Measurements from ENCODE around the gene ZNF750. TPM values are rescaled to one million over a fixed set of nuclear protein-coding genes. Genes with fewer than 3 reads are reported as not detected.

Gene ZNF750
- total RNA-seq, 2 donors from 2014 or later: not detected

GRCh38 chr17:82841921-82842596 is 2.2 kb upstream of the ZNF750 start:
- H3K4me1 Mint-ChIP-seq (ENCODE audit: low read depth in 2 of 2): peaks cover 10 to 29% of the 10 kb centered on the region in 2 donors
- ATAC-seq: no peak
- DNase-seq (ENCODE audit: low spot score): no peak
- H3K4me3 Mint-ChIP-seq: no peak overlapping the region
- H3K9me3 Mint-ChIP-seq: no peaks in the 10 kb centered on the region
- peak overlapping the region; percentile 15 to 73 for H3K27ac Mint-ChIP-seq
- H3K36me3 Mint-ChIP-seq: no peaks in the 10 kb centered on the region
- no peaks in the 10 kb centered on the region for H3K27me3 Mint-ChIP-seq

DNA sequence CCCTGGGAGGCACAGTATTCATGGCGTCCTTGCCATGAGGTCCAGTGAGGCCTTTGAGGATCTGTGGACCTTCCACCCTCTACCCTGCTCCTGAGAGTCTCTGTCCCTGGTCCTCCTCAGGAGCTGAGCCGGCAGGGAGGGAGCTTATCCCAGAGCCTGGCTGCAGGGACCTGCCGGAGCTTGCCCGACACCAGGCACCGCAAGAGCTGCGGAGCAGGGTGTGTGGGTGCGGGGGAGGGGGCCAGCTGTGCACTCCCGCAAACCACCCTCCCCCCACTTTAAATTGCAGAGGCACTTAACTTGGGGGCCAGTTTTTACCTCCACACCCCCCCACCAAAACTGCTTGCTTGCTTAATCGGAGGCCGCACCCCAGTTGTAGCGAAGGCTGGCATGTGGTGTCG is 609 bp upstream of the ZNF750 start:
- H3K4me3 Mint-ChIP-seq: no peak overlapping the region
- no peak overlapping the region for H3K27ac Mint-ChIP-seq
- H3K27me3 Mint-ChIP-seq: no peaks in the 10 kb centered on the region

GRCh38 chr17:82838386-82839063 is 1.3 kb downstream of the ZNF750 start:
- ATAC-seq: no peak
- Mint-ChIP-seq H3K9me3 (no peaks in the 10 kb centered on the region), H3K4me1 (ENCODE audit: low read depth in 2 of 2) (peaks cover 17 to 21% of the 10 kb centered on the region in 2 donors)

More for the DNA sequence above, 609 bp upstream of the ZNF750 start:
- ATAC-seq (no peak), DNase-seq (ENCODE audit: low spot score) (no peak)
- Mint-ChIP-seq H3K9me3 (no peaks in the 10 kb centered on the region), H3K36me3 (no peaks in the 10 kb centered on the region), H3K4me1 (ENCODE audit: low read depth in 2 of 2) (peaks cover 17 to 28% of the 10 kb centered on the region in 2 donors)

GRCh38 chr17:82837586-82838320 is 2.1 kb downstream of the ZNF750 start:
- H3K9me3 Mint-ChIP-seq: no peaks in the 10 kb centered on the region
- peak overlapping the region; percentile 17 for H3K4me3 Mint-ChIP-seq
- ATAC-seq (no peak), DNase-seq (ENCODE audit: low spot score) (no peak)
- H3K36me3 Mint-ChIP-seq: no peaks in the 10 kb centered on the region
- no peaks in the 10 kb centered on the region for H3K27me3 Mint-ChIP-seq
- peaks cover 17 to 21% of the 10 kb centered on the region in 2 donors for H3K4me1 Mint-ChIP-seq (ENCODE audit: low read depth in 2 of 2)
- H3K27ac Mint-ChIP-seq: peak overlapping the region in 1 of 2 donors; percentile 13

More at GRCh38 chr17:82838386-82839063, 1.3 kb downstream of the ZNF750 start:
- no peaks in the 10 kb centered on the region for H3K27me3 Mint-ChIP-seq
- no peak for DNase-seq (ENCODE audit: low spot score)
- no peaks in the 10 kb centered on the region for H3K36me3 Mint-ChIP-seq
- H3K4me3 Mint-ChIP-seq: no peak overlapping the region
- peak overlapping the region in 1 of 2 donors; percentile 13 for H3K27ac Mint-ChIP-seq

- Mint-ChIP-seq H3K9me3 (no peaks in the 10 kb centered on the region), H3K36me3 (no peaks in the 10 kb centered on the region), H3K27ac (no peak overlapping the region), H3K4me1 (ENCODE audit: low read depth in 2 of 2) (peaks cover 17 to 18% of the 10 kb centered on the region in 2 donors), H3K27me3 (no peaks in the 10 kb centered on the region), H3K4me3 (no peak overlapping the region)
- DNase-seq (ENCODE audit: low spot score) (no peak), ATAC-seq (no peak)
Observed at GRCh38 chr17:82836823-82837357, 2.9 kb downstream of the ZNF750 start.

DNA sequence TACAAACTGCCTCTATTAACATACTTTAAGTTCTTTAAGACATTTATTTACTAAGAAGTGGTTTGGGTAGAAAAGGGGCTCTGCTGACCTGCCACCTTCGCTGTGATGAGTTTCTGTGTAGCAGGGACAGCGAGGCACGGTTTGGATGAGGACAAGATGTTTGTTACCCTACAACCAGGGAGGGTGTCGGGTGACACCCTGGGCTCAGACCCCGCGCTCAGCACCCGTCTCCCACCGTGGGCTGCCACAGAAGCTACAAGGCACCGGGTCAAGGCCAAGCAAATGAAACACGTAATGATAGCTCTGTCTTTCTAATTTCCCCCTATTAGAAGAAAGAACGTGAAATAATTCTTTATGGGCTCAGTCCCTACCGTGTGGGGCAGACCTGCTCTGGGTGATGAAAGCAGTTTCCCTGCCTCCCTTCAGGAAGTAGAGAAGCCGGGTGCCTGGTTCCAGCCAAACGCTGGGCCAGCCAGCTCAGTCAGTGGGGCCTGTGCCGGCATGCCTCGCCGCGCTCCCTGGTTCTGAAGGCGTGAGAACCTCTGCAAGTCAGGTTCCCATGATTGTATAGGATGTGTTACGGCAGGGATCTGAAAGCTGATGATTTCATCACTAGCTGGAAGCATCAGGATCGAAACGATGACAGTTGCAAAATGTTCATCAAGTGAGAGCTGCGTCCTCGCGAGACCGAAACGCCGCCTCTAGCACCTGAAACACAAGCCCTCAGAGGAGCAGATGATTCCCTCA is 3.9 kb downstream of the ZNF750 start:
- Mint-ChIP-seq H3K36me3 (no peaks in the 10 kb centered on the region), H3K9me3 (no peaks in the 10 kb centered on the region), H3K27ac (no peak overlapping the region), H3K27me3 (no peaks in the 10 kb centered on the region), H3K4me3 (no peak overlapping the region), H3K4me1 (ENCODE audit: low read depth in 2 of 2) (peaks cover 17 to 18% of the 10 kb centered on the region in 2 donors)
- ATAC-seq (no peak), DNase-seq (ENCODE audit: low spot score) (no peak)

DNA sequence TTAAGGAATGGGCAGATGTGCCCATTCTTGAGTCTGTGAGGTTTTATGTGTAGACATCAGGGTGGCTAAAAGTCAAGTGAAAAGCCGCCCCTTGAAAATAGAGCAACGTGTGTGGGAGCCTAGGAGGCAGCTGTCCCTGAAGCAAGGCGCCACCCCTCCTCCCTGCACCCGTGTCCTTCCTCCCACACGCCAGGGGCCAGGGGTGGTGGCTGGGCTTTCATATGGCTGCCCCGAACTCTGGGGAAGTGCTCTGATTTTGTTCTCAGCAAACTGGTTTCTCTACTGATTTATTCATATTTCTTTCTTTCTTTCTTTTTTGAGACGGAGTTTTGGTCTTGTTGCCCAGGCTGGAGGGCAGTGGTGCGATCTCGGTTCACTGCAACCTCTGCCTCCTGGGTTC is 4.7 kb downstream of the ZNF750 start:
- DNase-seq (ENCODE audit: low spot score) (no peak), ATAC-seq (no peak)
- Mint-ChIP-seq H3K27me3 (no peaks in the 10 kb centered on the region), H3K27ac (no peak overlapping the region), H3K9me3 (no peaks in the 10 kb centered on the region), H3K4me1 (ENCODE audit: low read depth in 2 of 2) (peaks cover 17 to 18% of the 10 kb centered on the region in 2 donors), H3K36me3 (no peaks in the 10 kb centered on the region), H3K4me3 (no peak overlapping the region)

DNA sequence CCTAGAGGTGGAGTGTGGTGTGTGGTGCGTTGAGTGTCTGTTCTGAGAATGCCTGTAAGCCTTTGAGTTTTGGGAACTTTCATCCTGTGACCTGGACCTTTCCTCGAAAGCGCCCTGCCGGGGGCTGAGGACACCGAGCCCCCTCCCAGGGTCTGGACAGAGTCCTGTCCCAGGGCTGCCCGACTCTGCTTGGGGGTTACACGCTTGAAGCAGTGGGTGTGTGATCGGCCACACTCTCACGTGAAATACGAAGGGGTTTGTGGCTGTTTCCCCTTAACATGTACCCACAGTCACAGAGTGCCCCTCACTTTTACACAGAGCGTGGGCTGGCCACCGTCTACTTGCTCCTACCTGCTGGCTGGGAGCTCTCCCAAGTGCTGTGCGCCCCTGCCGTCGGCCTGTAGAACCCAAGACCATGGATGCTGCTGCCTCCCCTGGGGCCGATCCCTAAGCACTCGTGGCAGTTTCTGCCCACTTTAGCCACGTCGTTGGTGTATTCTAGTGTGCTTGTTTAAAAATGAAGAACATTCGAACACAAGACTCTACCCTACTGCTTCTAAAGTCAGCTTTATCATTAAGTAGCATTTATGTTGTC is 6.8 kb downstream of the ZNF750 start:
- Mint-ChIP-seq H3K27ac (no peak overlapping the region), H3K9me3 (peaks cover 2% of the 10 kb centered on the region)

GRCh38 chr17:82832411-82832810 is 7.4 kb downstream of the ZNF750 start:
- peaks cover 15% of the 10 kb centered on the region for H3K36me3 Mint-ChIP-seq
- DNase-seq (ENCODE audit: low spot score): no peak
- H3K4me3 Mint-ChIP-seq: no peak overlapping the region
- H3K4me1 Mint-ChIP-seq (ENCODE audit: low read depth in 2 of 2): peaks cover 17 to 26% of the 10 kb centered on the region in 2 donors
- no peak for ATAC-seq
- no peaks in the 10 kb centered on the region for H3K27me3 Mint-ChIP-seq
- peaks cover 7% of the 10 kb centered on the region for H3K9me3 Mint-ChIP-seq
- H3K27ac Mint-ChIP-seq: no peak overlapping the region

More for the DNA sequence above, 6.8 kb downstream of the ZNF750 start:
- ATAC-seq (peak in 1 of 2 donors; percentile 34), DNase-seq (ENCODE audit: low spot score) (no peak)
- H3K4me1 Mint-ChIP-seq (ENCODE audit: low read depth in 2 of 2): peaks cover 22 to 26% of the 10 kb centered on the region in 2 donors
- H3K4me3 Mint-ChIP-seq: no peak overlapping the region
- no peaks in the 10 kb centered on the region for H3K27me3 Mint-ChIP-seq
- H3K36me3 Mint-ChIP-seq: peaks cover 10% of the 10 kb centered on the region

DNA sequence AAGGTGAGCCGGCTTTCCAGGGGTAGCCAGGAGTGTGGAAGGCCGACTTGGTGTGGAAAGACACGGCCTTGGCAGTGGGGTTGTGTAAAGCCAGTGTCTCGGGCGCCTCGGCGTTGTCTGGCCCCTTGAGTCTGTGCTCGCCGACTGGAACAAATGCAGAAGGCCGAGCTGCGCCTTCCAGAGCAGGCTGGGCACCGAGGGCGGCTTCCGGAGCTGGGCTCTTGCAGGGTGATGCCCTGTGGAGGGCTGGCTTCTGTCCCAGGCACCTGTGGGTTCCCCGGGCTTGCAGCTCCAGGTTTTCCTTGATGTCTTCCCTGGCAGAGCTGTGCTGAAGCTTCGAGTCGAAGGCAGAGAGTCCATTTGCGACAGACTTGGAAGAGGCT is 8.0 kb downstream of the ZNF750 start:
- H3K27ac Mint-ChIP-seq: no peak overlapping the region
- H3K27me3 Mint-ChIP-seq: no peaks in the 10 kb centered on the region
- H3K4me3 Mint-ChIP-seq: no peak overlapping the region
- peaks cover 16% of the 10 kb centered on the region for H3K36me3 Mint-ChIP-seq
- peaks cover 15 to 25% of the 10 kb centered on the region in 2 donors for H3K4me1 Mint-ChIP-seq (ENCODE audit: low read depth in 2 of 2)
- no peak for DNase-seq (ENCODE audit: low spot score)
- peaks cover 7% of the 10 kb centered on the region for H3K9me3 Mint-ChIP-seq
- no peak for ATAC-seq

DNA sequence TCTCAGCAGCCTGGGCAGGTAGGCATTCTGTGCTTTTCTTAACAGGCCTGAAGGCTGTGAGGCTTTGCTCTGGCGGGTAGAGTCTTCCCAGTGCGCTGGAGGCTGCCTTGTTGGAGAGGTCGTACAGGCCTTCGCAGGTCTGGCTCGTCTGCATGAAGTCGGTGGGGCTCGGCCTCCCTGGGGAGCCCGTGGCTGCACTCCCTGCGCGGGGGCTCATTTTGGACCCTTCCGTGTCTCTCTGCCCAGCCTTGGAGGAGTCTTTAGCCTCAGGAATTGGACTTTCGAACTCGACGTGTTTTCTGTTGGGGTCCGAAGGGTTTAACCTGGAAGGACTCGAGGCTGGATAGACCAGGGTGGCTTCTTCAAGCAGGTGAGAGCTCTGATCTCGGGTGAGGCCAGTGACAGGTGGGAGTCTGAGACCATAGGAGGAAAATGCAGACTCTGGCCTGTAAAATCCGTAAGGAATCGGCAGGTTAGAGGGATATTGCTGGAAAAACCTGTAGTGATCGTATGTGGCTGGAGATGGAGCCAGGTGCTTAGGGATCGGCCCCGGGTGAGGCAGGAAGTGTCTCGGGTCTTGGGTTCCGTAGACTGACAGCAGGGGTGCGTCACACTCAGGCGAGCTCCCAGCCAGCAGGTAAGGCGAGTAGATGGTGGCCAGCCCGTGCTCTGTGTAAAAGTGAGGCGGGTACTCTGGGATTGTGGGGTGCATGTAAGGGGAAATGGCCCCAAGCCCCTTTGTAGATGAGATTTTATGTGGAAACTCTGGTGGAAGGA is 8.6 kb downstream of the ZNF750 start:
- DNase-seq (ENCODE audit: low spot score) (peak; percentile 57), ATAC-seq (no peak)
- peaks cover 11 to 22% of the 10 kb centered on the region in 2 donors for H3K4me1 Mint-ChIP-seq (ENCODE audit: low read depth in 2 of 2)
- H3K36me3 Mint-ChIP-seq: peaks cover 16% of the 10 kb centered on the region
- no peak overlapping the region for H3K4me3 Mint-ChIP-seq
- H3K9me3 Mint-ChIP-seq: peaks cover 7% of the 10 kb centered on the region
- no peak overlapping the region for H3K27ac Mint-ChIP-seq
- no peaks in the 10 kb centered on the region for H3K27me3 Mint-ChIP-seq

- no peak for ATAC-seq
- peaks cover 16% of the 10 kb centered on the region for H3K36me3 Mint-ChIP-seq
- peak; percentile 56 for DNase-seq (ENCODE audit: low spot score)
- peaks cover 11 to 22% of the 10 kb centered on the region in 2 donors for H3K4me1 Mint-ChIP-seq (ENCODE audit: low read depth in 2 of 2)
- peaks cover 7% of the 10 kb centered on the region for H3K9me3 Mint-ChIP-seq
- H3K4me3 Mint-ChIP-seq: no peak overlapping the region
- H3K27me3 Mint-ChIP-seq: no peaks in the 10 kb centered on the region
- no peak overlapping the region for H3K27ac Mint-ChIP-seq
Observed at GRCh38 chr17:82830249-82830661, 9.6 kb downstream of the ZNF750 start.
